HFFc6 (cell line): ENCODE measurements around the gene DST. TPM values are rescaled to one million over a fixed set of nuclear protein-coding genes. Genes with fewer than 3 reads are reported as not detected.
A peak's percentile ranks its signal among the peaks of the same experiment; 100 is the strongest.

Experiments used
- DNase-seq: peaks from one replicate; pipeline ENCODE4 v3.0.0-alpha.2; 2018
- H3K27ac Mint-ChIP-seq: 2 replicates; pipeline ENCODE4 v1.8.0; 2020; ENCODE audit warnings: mild to moderate bottlenecking, mixed read lengths
- H3K27me3 Mint-ChIP-seq: 2 replicates; pipeline ENCODE4 v1.8.0; 2021; ENCODE audit warnings: mild to moderate bottlenecking, moderate library complexity, mixed read lengths; ENCODE audit not compliant: insufficient read depth
- H3K36me3 Mint-ChIP-seq: 2 replicates; pipeline ENCODE4 v1.8.0; 2021; ENCODE audit warnings: low read depth, mixed read lengths
- H3K4me1 Mint-ChIP-seq: 2 replicates; pipeline ENCODE4 v1.8.0; 2020; ENCODE audit warnings: low read depth, mixed read lengths
- H3K4me3 Mint-ChIP-seq: 2 replicates; pipeline ENCODE4 v1.8.0; 2020; ENCODE audit warnings: mild to moderate bottlenecking, moderate library complexity, mixed read lengths
- H3K9me3 Mint-ChIP-seq: 2 replicates; pipeline ENCODE4 v1.8.0; 2020; ENCODE audit warnings: mild to moderate bottlenecking, mixed read lengths
- total RNA-seq, 6 experiments: library from RNA; stranded (reverse); fragmentation: NEBNext Ultra II Directional; extraction: Animal tissue kit (Norgen Biotek cat#: 25700); gene quantifications; 2 replicates in 1 of 6; 3 replicates in 5 of 6; pipeline ENCODE4 v1.2.3, GENCODE V29; 2021
- TF ChIP-seq, protein P1 (sequence below): fragments of 200-600 bp; sonication (generic); IDR thresholded peaks from 2 replicates; pipeline ENCODE4 v1.5.0; 2021; ENCODE audit warnings: antibody characterized with exemption, mild to moderate bottlenecking

Gene DST
- total RNA-seq, 6 experiments from 2014 or later, result 246 to 408 (median 279) TPM

DNA sequence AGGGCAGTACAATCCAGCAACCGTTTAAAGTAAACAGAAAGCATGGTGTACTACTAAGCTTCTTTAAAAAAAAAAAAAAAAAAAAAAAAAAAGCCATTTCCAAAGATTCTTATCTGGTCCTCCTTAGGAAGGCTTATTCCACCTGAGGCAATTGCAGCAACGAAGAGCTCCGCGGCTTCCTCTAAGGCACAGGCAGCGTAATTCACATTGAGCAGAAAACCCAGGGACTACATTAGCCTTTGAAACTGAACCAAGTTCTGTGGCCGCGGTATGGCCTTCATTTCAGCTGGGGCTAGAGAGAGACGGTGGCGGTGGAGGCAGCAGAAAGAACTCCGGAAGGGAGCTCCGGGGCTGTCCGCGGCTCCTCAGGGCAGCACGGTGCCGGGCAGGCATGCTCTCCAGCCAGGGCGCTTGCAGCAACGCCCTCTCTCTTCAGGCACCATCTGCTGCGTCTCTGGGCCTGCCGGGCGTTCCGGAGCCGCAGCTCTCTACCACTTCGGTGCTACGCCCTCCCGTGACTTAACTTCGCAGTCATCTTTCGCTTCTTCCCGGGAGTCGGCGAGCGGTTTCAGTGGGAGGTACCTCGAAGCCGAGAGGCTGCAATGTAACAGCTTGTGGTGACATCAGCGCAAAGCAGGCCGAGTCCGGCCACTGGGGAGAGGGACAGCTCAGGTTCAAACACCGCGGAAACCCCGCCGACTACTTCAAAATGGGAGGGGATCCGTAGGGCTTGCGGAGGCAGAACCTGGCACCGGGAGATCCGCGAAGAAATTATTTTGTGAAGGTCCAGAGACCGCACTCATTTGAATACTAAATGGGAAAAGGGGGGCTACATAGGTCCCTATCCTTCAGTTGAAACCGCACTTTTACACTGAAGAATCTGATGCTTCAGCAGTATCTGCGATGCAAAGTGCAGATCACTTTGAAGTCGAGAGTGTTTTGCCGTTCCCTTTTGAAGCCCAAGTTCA lies 100.0 kb downstream of the DST start:
- Mint-ChIP-seq H3K4me3 (no peak overlapping the region), H3K27me3 (no peaks in the 10 kb centered on the region), H3K27ac (no peak overlapping the region), H3K4me1 (peaks cover 15% of the 10 kb centered on the region), H3K36me3 (peaks cover under 1% of the 10 kb centered on the region; the same call in 1 of the 2 replicates), H3K9me3 (no peaks in the 10 kb centered on the region)
- TF ChIP-seq, protein P1, sequence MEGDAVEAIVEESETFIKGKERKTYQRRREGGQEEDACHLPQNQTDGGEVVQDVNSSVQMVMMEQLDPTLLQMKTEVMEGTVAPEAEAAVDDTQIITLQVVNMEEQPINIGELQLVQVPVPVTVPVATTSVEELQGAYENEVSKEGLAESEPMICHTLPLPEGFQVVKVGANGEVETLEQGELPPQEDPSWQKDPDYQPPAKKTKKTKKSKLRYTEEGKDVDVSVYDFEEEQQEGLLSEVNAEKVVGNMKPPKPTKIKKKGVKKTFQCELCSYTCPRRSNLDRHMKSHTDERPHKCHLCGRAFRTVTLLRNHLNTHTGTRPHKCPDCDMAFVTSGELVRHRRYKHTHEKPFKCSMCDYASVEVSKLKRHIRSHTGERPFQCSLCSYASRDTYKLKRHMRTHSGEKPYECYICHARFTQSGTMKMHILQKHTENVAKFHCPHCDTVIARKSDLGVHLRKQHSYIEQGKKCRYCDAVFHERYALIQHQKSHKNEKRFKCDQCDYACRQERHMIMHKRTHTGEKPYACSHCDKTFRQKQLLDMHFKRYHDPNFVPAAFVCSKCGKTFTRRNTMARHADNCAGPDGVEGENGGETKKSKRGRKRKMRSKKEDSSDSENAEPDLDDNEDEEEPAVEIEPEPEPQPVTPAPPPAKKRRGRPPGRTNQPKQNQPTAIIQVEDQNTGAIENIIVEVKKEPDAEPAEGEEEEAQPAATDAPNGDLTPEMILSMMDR, result peak; percentile 60
- DNase-seq, result peak; percentile 98

DNA sequence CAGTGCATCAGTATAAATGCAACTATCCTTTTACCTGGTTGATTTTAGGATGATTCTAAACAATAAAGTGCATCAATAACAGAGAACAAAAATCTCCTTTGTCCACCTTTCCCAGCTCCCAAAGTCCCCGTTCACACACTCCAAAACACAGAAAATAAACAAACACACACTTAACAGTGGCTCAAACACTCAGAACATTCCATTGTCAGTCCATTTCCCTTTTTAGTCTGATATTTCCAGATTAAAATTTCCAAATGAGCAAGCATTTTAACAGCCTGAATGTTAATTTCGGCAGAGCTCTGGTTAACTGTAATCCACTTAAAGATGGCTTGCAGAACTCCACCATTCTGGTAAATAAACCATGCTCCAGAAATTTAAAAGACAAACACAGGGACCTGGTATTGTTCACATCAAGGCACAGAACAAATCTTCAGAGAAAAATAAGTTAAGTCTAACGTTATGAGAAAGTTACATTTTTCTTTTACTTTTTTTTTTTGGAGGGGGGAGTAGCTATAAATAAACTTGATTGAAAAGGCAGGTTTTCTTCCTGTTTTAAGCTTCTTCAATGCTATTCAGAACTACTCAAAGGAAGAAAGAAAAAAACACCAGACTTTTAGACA lies 100.8 kb downstream of the DST start:
- no peaks in the 10 kb centered on the region for H3K9me3 Mint-ChIP-seq
- no peak overlapping the region for H3K27ac Mint-ChIP-seq
- DNase-seq, result no peak
- peaks cover 5% of the 10 kb centered on the region; the same call in 1 of the 2 replicates for H3K36me3 Mint-ChIP-seq
- H3K4me3 Mint-ChIP-seq, result no peak overlapping the region
- H3K27me3 Mint-ChIP-seq, result no peaks in the 10 kb centered on the region
- peaks cover 7% of the 10 kb centered on the region for H3K4me1 Mint-ChIP-seq
- TF ChIP-seq, protein P1, result no peak

DNA sequence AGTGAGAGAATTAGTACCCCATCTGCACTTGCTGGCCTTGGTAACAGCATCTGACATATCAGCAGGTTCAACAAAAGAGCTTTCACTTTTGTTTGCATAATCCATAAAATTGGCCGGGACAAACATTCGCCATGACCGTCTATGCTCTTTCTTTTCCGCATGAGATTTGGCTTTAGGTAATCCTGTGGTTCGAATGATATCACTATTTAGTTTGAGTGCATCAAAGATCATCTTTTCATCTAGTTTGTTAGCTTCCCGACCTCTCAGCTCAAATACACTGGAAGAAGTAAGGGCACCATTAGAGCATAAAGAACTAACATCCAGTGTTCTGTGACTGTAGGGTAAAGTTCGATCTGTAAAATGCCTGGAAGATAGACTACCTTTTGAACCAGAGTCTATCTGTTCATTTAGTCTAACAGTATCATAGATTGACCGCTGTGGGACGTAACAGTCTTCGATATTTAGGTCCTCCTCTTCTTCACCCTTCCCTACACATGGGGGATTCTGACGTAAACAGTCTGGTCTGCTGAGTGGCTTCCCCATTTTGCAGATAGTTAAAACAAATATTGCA lies 101.6 kb downstream of the DST start:
- no peak overlapping the region for H3K27ac Mint-ChIP-seq
- no peaks in the 10 kb centered on the region; the same call in none of the 2 replicates for H3K4me1 Mint-ChIP-seq
- TF ChIP-seq, protein P1, result no peak
- peaks cover 10% of the 10 kb centered on the region; the same call in 1 of the 2 replicates for H3K36me3 Mint-ChIP-seq
- H3K4me3 Mint-ChIP-seq, result no peak overlapping the region
- DNase-seq, result no peak
- H3K27me3 Mint-ChIP-seq, result no peaks in the 10 kb centered on the region
- no peaks in the 10 kb centered on the region for H3K9me3 Mint-ChIP-seq

DNA sequence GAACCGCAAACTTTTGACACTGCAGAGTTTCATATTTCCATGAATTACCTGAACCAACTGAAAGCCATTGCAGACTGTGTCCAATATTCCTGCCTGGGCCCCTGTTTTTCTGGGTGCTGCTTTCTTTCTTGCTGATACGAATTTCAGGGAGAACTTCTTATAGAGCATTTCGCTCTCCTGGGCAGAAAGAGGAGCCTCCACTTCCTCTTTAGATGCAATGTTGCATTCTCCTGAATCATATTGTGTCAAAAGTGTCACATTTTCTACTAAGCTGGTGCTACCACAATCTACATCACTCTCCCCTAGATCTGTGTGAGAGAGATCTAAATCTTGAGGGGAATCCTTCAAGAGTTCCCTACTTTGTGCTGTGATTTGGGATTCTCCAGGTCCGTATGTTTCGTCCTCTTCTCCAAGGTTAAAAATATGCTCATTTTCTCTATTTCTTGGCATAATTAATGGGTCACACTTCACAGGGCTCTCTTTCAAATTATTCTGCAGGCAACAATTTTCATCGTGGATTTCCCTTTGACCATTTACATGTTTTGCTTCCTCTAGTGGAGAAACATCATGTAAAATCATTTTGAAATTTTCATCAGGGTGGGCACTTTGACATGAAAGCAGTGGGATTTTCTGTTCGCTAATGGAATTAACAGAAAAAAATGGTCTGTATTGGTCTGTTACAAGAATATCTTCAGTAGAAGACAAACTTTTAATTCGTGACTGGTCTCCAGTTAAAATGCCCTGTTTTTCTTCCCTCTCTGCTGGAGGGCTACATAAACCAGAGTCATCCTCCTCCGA lies 102.3 kb downstream of the DST start:
- H3K9me3 Mint-ChIP-seq, result no peaks in the 10 kb centered on the region
- H3K4me1 Mint-ChIP-seq, result no peaks in the 10 kb centered on the region; the same call in 1 of the 2 replicates
- TF ChIP-seq, protein P1, result peak; percentile 33
- DNase-seq, result no peak
- H3K27ac Mint-ChIP-seq, result no peak overlapping the region
- H3K4me3 Mint-ChIP-seq, result no peak overlapping the region
- no peaks in the 10 kb centered on the region for H3K27me3 Mint-ChIP-seq
- peaks cover 15% of the 10 kb centered on the region; the same call in 1 of the 2 replicates for H3K36me3 Mint-ChIP-seq
